Endothelial cell of umbilical vein (primary cell): ENCODE results near the gene C2orf76. TPM values are rescaled to one million over a fixed set of nuclear protein-coding genes. Genes with fewer than 3 reads are reported as not detected.

Experiments
- BruUV-seq: library from RNA; stranded (reverse); fragments of 400-500 nt; replicated peaks from 2 replicates; lab custom pipeline; 2021; lab: Mats Ljungman, UMichigan
- CTCF ChIA-PET: fragments of 300-600, 350-600 bp; sonication (Branson Sonifier 250); formaldehyde crosslinking; loops from one replicate; lab custom pipeline; 2021; ENCODE audit warnings: antibody characterized with exemption, inconsistent platforms; lab: Charles Lee
- POLR2A ChIA-PET: fragments of 300-600, 350-600 bp; sonication (Branson Sonifier 250); formaldehyde crosslinking; loops from one replicate; lab custom pipeline; 2021; ENCODE audit warnings: antibody characterized with exemption, inconsistent platforms; lab: Charles Lee
- DNase-seq: peaks from one replicate; pipeline ENCODE4 v3.0.0-alpha.2; 2011; ENCODE audit warnings: low read depth, low spot score
- FAIRE-seq: peaks from 2 replicates; lab custom pipeline; 2011; peaks lifted over from hg19 to GRCh38; lab: Jason Lieb, UNC
- H2AFZ ChIP-seq: 2 replicates; pipeline ENCODE4 v1.6.0; 2012; ENCODE audit warnings: low read depth, low read length, control low read depth, inconsistent platforms
- H3K27ac ChIP-seq: 2 replicates; pipeline ENCODE4 v1.5.1; 2011; ENCODE audit warnings: low read depth, mild to moderate bottlenecking, control low read depth, low read length, moderate library complexity; ENCODE audit not compliant: insufficient read depth
- H3K27me3 ChIP-seq, 2 experiments: 2 replicates each; pipeline versions ENCODE4 v1.6.0 to v1.6.1; 2011; ENCODE audit warnings: low read length in 2 of 2, mixed read lengths in 1 of 2; ENCODE audit not compliant: control insufficient read depth in 2 of 2, insufficient read depth in 2 of 2
- H3K36me3 ChIP-seq, 2 experiments: 2 replicates in 1 of 2; 3 replicates in 1 of 2; pipeline ENCODE4 v1.5.1; 2011; ENCODE audit warnings: low read length in 2 of 2, mild to moderate bottlenecking in 1 of 2, moderate library complexity in 1 of 2; ENCODE audit not compliant: control insufficient read depth in 2 of 2, insufficient read depth in 2 of 2; ENCODE audit errors: extremely low read depth in 1 of 2
- H3K4me1 ChIP-seq: 3 replicates; pipeline ENCODE4 v1.5.1; 2011; ENCODE audit warnings: mild to moderate bottlenecking, low read length; ENCODE audit not compliant: control insufficient read depth, insufficient read depth; ENCODE audit errors: extremely low read depth
- H3K4me2 ChIP-seq: 2 replicates; pipeline ENCODE4 v1.6.1; 2011; ENCODE audit warnings: low read length, control low read depth, mixed read lengths; ENCODE audit not compliant: insufficient read depth
- H3K4me3 ChIP-seq, 3 experiments: fragments of 200-600 bp in 1 of 3; sonication (generic), shearing (Covaris generic) in 1 of 3; replicated peaks in 1 of 3; 2 replicates each; pipeline ENCODE4 v1.5.1; 2011 to 2016; ENCODE audit warnings: control low read depth in 3 of 3, low read length in 3 of 3, mild to moderate bottlenecking in 2 of 3, inconsistent platforms in 1 of 3, low read depth in 1 of 3, moderate library complexity in 1 of 3; ENCODE audit not compliant: insufficient read depth in 1 of 3
- H3K79me2 ChIP-seq: 2 replicates; pipeline ENCODE4 v1.6.0; 2012; ENCODE audit warnings: low read length, inconsistent platforms; ENCODE audit not compliant: control insufficient read depth, insufficient read depth
- H3K9ac ChIP-seq: replicated peaks from 2 replicates; pipeline ENCODE3; 2011; ENCODE audit warnings: low read length, control low read depth; ENCODE audit not compliant: insufficient read depth; ENCODE audit errors: extremely low read depth
- H3K9me1 ChIP-seq: replicated peaks from 3 replicates; pipeline ENCODE4 v1.6.0; 2011; ENCODE audit warnings: mild to moderate bottlenecking, low read length; ENCODE audit not compliant: control insufficient read depth, insufficient read depth; ENCODE audit errors: extremely low read depth
- H3K9me3 ChIP-seq: replicated peaks from 2 replicates; pipeline ENCODE4 v1.5.1; 2012; ENCODE audit warnings: low read length, inconsistent platforms; ENCODE audit not compliant: control insufficient read depth, insufficient read depth
- H4K20me1 ChIP-seq: replicated peaks from 2 replicates; pipeline ENCODE3; 2011; ENCODE audit warnings: mild to moderate bottlenecking, low read length; ENCODE audit not compliant: control insufficient read depth, insufficient read depth; ENCODE audit errors: extremely low read depth
- CTCF ChIP-seq, 2 donors: IDR thresholded peaks; 1 replicate in 1 of 2; 2 replicates in 1 of 2; pipeline ENCODE4 v1.5.1; 2011; ENCODE audit warnings: low read length in 2 of 2, mild to moderate bottlenecking in 2 of 2, moderate library complexity in 2 of 2, control low read depth in 1 of 2, inconsistent platforms in 1 of 2, low read depth in 1 of 2; ENCODE audit not compliant: insufficient read depth in 1 of 2; ENCODE audit errors: extremely low read depth in 1 of 2
- EZH2 ChIP-seq: IDR thresholded peaks from 2 replicates; pipeline ENCODE4 v1.6.1; 2012; ENCODE audit warnings: borderline replicate concordance, low read depth, mild to moderate bottlenecking, moderate library complexity, low read length, inconsistent platforms; ENCODE audit not compliant: severe bottlenecking
- FOS ChIP-seq: IDR thresholded peaks from 2 replicates; pipeline ENCODE4 v1.6.1; 2011; ENCODE audit warnings: mild to moderate bottlenecking, low read length, moderate library complexity, borderline replicate concordance; ENCODE audit not compliant: insufficient read depth
- GATA2 ChIP-seq: IDR thresholded peaks from 2 replicates; pipeline ENCODE4 v1.7.0; 2011; ENCODE audit warnings: low read depth, mild to moderate bottlenecking, moderate library complexity, mixed read lengths, low read length; ENCODE audit not compliant: insufficient read length, insufficient read depth
- JUN ChIP-seq: IDR thresholded peaks from 2 replicates; pipeline ENCODE4 v1.6.1; 2011; ENCODE audit warnings: borderline replicate concordance, low read depth; ENCODE audit not compliant: insufficient read length, insufficient read depth
- MAX ChIP-seq: IDR thresholded peaks from 2 replicates; pipeline ENCODE4 v1.6.1; 2011; ENCODE audit not compliant: insufficient read depth, insufficient read length
- MYC ChIP-seq: IDR thresholded peaks from one replicate; pipeline ENCODE4 v1.6.1; 2011; ENCODE audit warnings: mild to moderate bottlenecking, low read depth, low read length
- POLR2A ChIP-seq: IDR thresholded peaks from 2 replicates; pipeline ENCODE4 v1.6.1; 2012; ENCODE audit warnings: low read depth, mild to moderate bottlenecking, control low read depth, low read length
- POLR2AphosphoS5 ChIP-seq: IDR thresholded peaks from 2 replicates; pipeline ENCODE4 v1.6.1; 2012; ENCODE audit warnings: low read depth, mild to moderate bottlenecking, control low read depth, low read length, moderate library complexity; ENCODE audit not compliant: insufficient read depth
- dilution Hi-C: fragments of 300-500 bp; cut with MboI; formaldehyde crosslinking; loops from one replicate; pipeline ENCODE4 v1.15.0; 2019; ENCODE audit warnings: low sequenced_read_pairs; ENCODE audit not compliant: extremely low pct_ligation_motif_present
- intact Hi-C: fragments of 100-400 bp; cut with micrococcal nuclease; formaldehyde crosslinking; loops from one replicate; pipeline ENCODE4 v1.10.0; 2022
- polyA plus RNA-seq, 4 experiments: library from polyadenylated mRNA; depleted of rRNA in 3 of 4; stranded (reverse) in 3 of 4; unstranded in 1 of 4; fragments of >200 nt; gene quantifications; 2 replicates each; pipeline versions ENCODE4 v1.2.1 to v1.2.3, GENCODE V29; 2011 to 2012; ENCODE audit warnings: missing spikeins in 1 of 4
- total RNA-seq: library from RNA; stranded (reverse); gene quantifications from 2 replicates; pipeline ENCODE4 v1.2.3, GENCODE V29; 2021

C2orf76 gene
- total and polyA plus RNA-seq, 2 donors (not counting 3 experiments of a cell fraction or from before 2014, with no cell fraction given) = 7.4 to 12.1 TPM

- POLR2A ChIA-PET = no interaction called here
- Histone ChIP-seq H3K4me2 (no peak overlapping the region), H3K9me3 (no peaks in the 10 kb centered on the region), H3K9me1 (no peaks in the 10 kb centered on the region), H3K36me3 (no peaks in the 10 kb centered on the region), H3K9ac (no peak overlapping the region), H3K4me3 (no peak overlapping the region), H3K27ac (no peak overlapping the region), H4K20me1 (no peaks in the 10 kb centered on the region), H3K4me1 (no peaks in the 10 kb centered on the region), H3K27me3 (peaks cover 0 to 2% of the 10 kb centered on the region in 2 experiments), H2AFZ (no peak overlapping the region), H3K79me2 (no peaks in the 10 kb centered on the region)
- CTCF ChIA-PET = no interaction called here
- no peak for DNase-seq
- no peak for TF ChIP-seq MYC
- TF ChIP-seq POLR2A = no peak
- no peak for TF ChIP-seq CTCF (IDR thresholded peaks at IDR 0.05; ENCODE audit: extremely low read depth in 1 of 2, insufficient read depth in 1 of 2, low read depth in 1 of 2, low read length in 2 of 2)
- no peak for TF ChIP-seq MAX
- no peak for TF ChIP-seq FOS
- TF ChIP-seq EZH2 = no peak
- no peak for TF ChIP-seq JUN
- no peak for TF ChIP-seq POLR2AphosphoS5
- TF ChIP-seq GATA2 = no peak
- FAIRE-seq = no peak
- BruUV-seq = no TSS peak
- intact Hi-C loops = no loop called here
- dilution Hi-C loops = no loop called here
These were observed 86.0 kb downstream of the C2orf76 start for GRCh38 chr2:119280680-119281079.
